Astrocyte (in vitro differentiated cells and primary cell): Measurements from ENCODE around the gene ABCG2. TPM values are rescaled to one million over a fixed set of nuclear protein-coding genes. Genes with fewer than 3 reads are reported as not detected.
A peak's percentile ranks its signal among the peaks of the same experiment; 100 is the strongest.

Experiments used
- DNase-seq: peaks from one replicate; pipeline ENCODE4 v3.0.0-alpha.2; 2010; ENCODE audit warnings: low read depth
- FAIRE-seq: peaks from 2 replicates; lab custom pipeline; 2011; peaks lifted over from hg19 to GRCh38; lab: Jason Lieb, UNC
- H2AFZ ChIP-seq: 2 replicates; pipeline ENCODE4 v1.6.0; 2012; ENCODE audit warnings: low read depth, low read length, inconsistent platforms
- H3K27ac ChIP-seq: 2 replicates; pipeline ENCODE4 v1.5.1; 2011; ENCODE audit warnings: low read depth, low read length, inconsistent platforms
- H3K27me3 ChIP-seq: 2 replicates; pipeline ENCODE4 v1.6.0; 2011; ENCODE audit warnings: low read length, inconsistent platforms; ENCODE audit not compliant: insufficient read depth
- H3K36me3 ChIP-seq: 2 replicates; pipeline ENCODE4 v1.5.1; 2011; ENCODE audit warnings: low read length, inconsistent platforms; ENCODE audit not compliant: insufficient read depth
- H3K4me1 ChIP-seq: 2 replicates; pipeline ENCODE4 v1.5.1; 2011; ENCODE audit warnings: low read length, inconsistent platforms; ENCODE audit not compliant: insufficient read depth
- H3K4me2 ChIP-seq: 2 replicates; pipeline ENCODE4 v1.6.0; 2012; ENCODE audit warnings: low read length, inconsistent platforms
- H3K4me3 ChIP-seq: 2 replicates; pipeline ENCODE4 v1.5.1; 2011; ENCODE audit warnings: low read depth, mild to moderate bottlenecking, low read length, inconsistent platforms; ENCODE audit not compliant: insufficient read depth
- H3K79me2 ChIP-seq: 2 replicates; pipeline ENCODE4 v1.6.0; 2012; ENCODE audit warnings: mild to moderate bottlenecking, low read length, inconsistent platforms; ENCODE audit not compliant: insufficient read depth
- H3K9ac ChIP-seq: 2 replicates; pipeline ENCODE4 v1.6.0; 2012; ENCODE audit warnings: mild to moderate bottlenecking, low read length, inconsistent platforms
- H3K9me3 ChIP-seq: 2 replicates; pipeline ENCODE4 v1.5.1; 2012; ENCODE audit warnings: low read depth, mild to moderate bottlenecking, low read length, inconsistent platforms; ENCODE audit not compliant: insufficient read depth
- H4K20me1 ChIP-seq: 2 replicates; pipeline ENCODE4 v1.6.0; 2012; ENCODE audit warnings: low read length, inconsistent platforms; ENCODE audit not compliant: insufficient read depth
- H3K27ac Mint-ChIP-seq: one replicate; pipeline ENCODE4 v1.8.0; 2021; ENCODE audit warnings: mild to moderate bottlenecking, mixed read lengths; ENCODE audit not compliant: unreplicated experiment
- H3K27me3 Mint-ChIP-seq: one replicate; pipeline ENCODE4 v1.8.0; 2021; ENCODE audit warnings: low read depth, mixed read lengths; ENCODE audit not compliant: unreplicated experiment
- H3K36me3 Mint-ChIP-seq: one replicate; pipeline ENCODE4 v1.8.0; 2021; ENCODE audit warnings: low read depth, mixed read lengths; ENCODE audit not compliant: unreplicated experiment
- H3K4me1 Mint-ChIP-seq: one replicate; pipeline ENCODE4 v1.8.0; 2021; ENCODE audit warnings: low read depth, mixed read lengths; ENCODE audit not compliant: unreplicated experiment
- H3K4me3 Mint-ChIP-seq: one replicate; pipeline ENCODE4 v1.8.0; 2021; ENCODE audit warnings: mild to moderate bottlenecking, moderate library complexity, mixed read lengths; ENCODE audit not compliant: unreplicated experiment
- H3K9me3 Mint-ChIP-seq: one replicate; pipeline ENCODE4 v1.8.0; 2021; ENCODE audit warnings: mild to moderate bottlenecking, mixed read lengths; ENCODE audit not compliant: unreplicated experiment
- CTCF ChIP-seq: IDR thresholded peaks from 2 replicates; pipeline ENCODE4 v1.5.1; 2011; ENCODE audit warnings: low read depth, mild to moderate bottlenecking, inconsistent platforms, low read length, moderate library complexity; ENCODE audit not compliant: insufficient read depth
- EZH2 ChIP-seq: IDR thresholded peaks from 2 replicates; pipeline ENCODE4 v1.6.1; 2012; ENCODE audit warnings: mild to moderate bottlenecking, low read length, inconsistent platforms; ENCODE audit not compliant: insufficient read depth
- total RNA-seq: library from RNA; stranded (reverse); gene quantifications from 2 replicates; pipeline ENCODE4 v1.2.1, GENCODE V29; 2021

Gene ABCG2
- total RNA-seq, 1 donor from 2014 or later = 2.5 TPM

GRCh38 chr4:88179261-88179660 is 20.8 kb upstream of the ABCG2 start:
- Histone ChIP-seq H3K36me3 (no peaks in the 10 kb centered on the region), H3K9me3 (no peaks in the 10 kb centered on the region), H3K9ac (no peak overlapping the region), H3K4me1 (peaks cover 7% of the 10 kb centered on the region), H3K27ac (no peak overlapping the region), H3K79me2 (no peaks in the 10 kb centered on the region), H2AFZ (no peak overlapping the region), H3K4me3 (no peak overlapping the region), H3K27me3 (no peaks in the 10 kb centered on the region), H4K20me1 (no peaks in the 10 kb centered on the region), H3K4me2 (no peak overlapping the region)
- FAIRE-seq = no peak
- Mint-ChIP-seq H3K36me3 (no peaks in the 10 kb centered on the region), H3K27ac (no peak overlapping the region), H3K4me1 (peaks cover 12% of the 10 kb centered on the region), H3K9me3 (peaks cover 3% of the 10 kb centered on the region), H3K27me3 (no peaks in the 10 kb centered on the region), H3K4me3 (no peak overlapping the region)
- TF ChIP-seq EZH2 (no peak), CTCF (no peak)
- DNase-seq = no peak

GRCh38 chr4:88178626-88179231 is 20.3 kb upstream of the ABCG2 start:
- Histone ChIP-seq H3K4me3 (no peak overlapping the region), H2AFZ (peak overlapping the region; percentile 71), H3K9me3 (no peaks in the 10 kb centered on the region), H3K27me3 (no peaks in the 10 kb centered on the region), H3K4me2 (peak overlapping the region; percentile 0), H3K36me3 (no peaks in the 10 kb centered on the region), H3K79me2 (no peaks in the 10 kb centered on the region), H3K27ac (no peak overlapping the region), H4K20me1 (no peaks in the 10 kb centered on the region), H3K4me1 (peaks cover 7% of the 10 kb centered on the region), H3K9ac (no peak overlapping the region)
- Mint-ChIP-seq H3K27ac (peak overlapping the region; percentile 85), H3K4me3 (peak overlapping the region; percentile 9), H3K27me3 (no peaks in the 10 kb centered on the region), H3K36me3 (no peaks in the 10 kb centered on the region), H3K9me3 (no peaks in the 10 kb centered on the region), H3K4me1 (peaks cover 12% of the 10 kb centered on the region)
- DNase-seq (no peak), FAIRE-seq (no peak)
- TF ChIP-seq EZH2 (no peak), CTCF (no peak)

GRCh38 chr4:88177983-88178625 is 19.7 kb upstream of the ABCG2 start:
- DNase-seq (peak; percentile 87), FAIRE-seq (no peak)
- H3K36me3 Mint-ChIP-seq = no peaks in the 10 kb centered on the region
- H3K27me3 ChIP-seq = no peaks in the 10 kb centered on the region
- H3K4me1 ChIP-seq = peaks cover 7% of the 10 kb centered on the region
- peak overlapping the region; percentile 92 for H3K27ac Mint-ChIP-seq
- H2AFZ ChIP-seq = peak overlapping the region; percentile 71
- peaks cover 12% of the 10 kb centered on the region for H3K4me1 Mint-ChIP-seq
- no peak overlapping the region for H3K27ac ChIP-seq
- H3K79me2 ChIP-seq = no peaks in the 10 kb centered on the region
- no peaks in the 10 kb centered on the region for H3K9me3 ChIP-seq
- no peak overlapping the region for H3K9ac ChIP-seq
- no peak overlapping the region for H3K4me3 ChIP-seq
- H3K4me3 Mint-ChIP-seq = peak overlapping the region; percentile 9
- H3K36me3 ChIP-seq = no peaks in the 10 kb centered on the region
- H4K20me1 ChIP-seq = no peaks in the 10 kb centered on the region
- peak overlapping the region; percentile 0 for H3K4me2 ChIP-seq
- no peaks in the 10 kb centered on the region for H3K9me3 Mint-ChIP-seq
- TF ChIP-seq EZH2 (no peak), CTCF (no peak)
- no peaks in the 10 kb centered on the region for H3K27me3 Mint-ChIP-seq
